DND-41 (cell line): ENCODE measurements around the gene PDE4D.

Source experiments
- ATAC-seq: fragments of 200-7000 bp; cut with Tn5 transposase; 3 replicates; pipeline ENCODE4 v1.9.1; 2021; ENCODE audit warnings: low read depth; ENCODE audit not compliant: insufficient read depth
- DNase-seq: peaks from one replicate; pipeline ENCODE4 v3.0.0-alpha.2; 2020
- H2AFZ ChIP-seq: 2 replicates; pipeline ENCODE4 v1.6.0; 2012; ENCODE audit warnings: low read depth, low read length
- H3K27ac ChIP-seq: 2 replicates; pipeline ENCODE4 v1.5.1; 2012; ENCODE audit warnings: low read length, inconsistent platforms
- H3K27me3 ChIP-seq: fragments of 200-600 bp; sonication (generic); 2 replicates; pipeline ENCODE4 v1.6.0; 2012; ENCODE audit warnings: low read length, mild to moderate bottlenecking, inconsistent platforms; ENCODE audit not compliant: insufficient read depth, poor library complexity
- H3K36me3 ChIP-seq: 2 replicates; pipeline ENCODE4 v1.5.1; 2012; ENCODE audit warnings: low read length, inconsistent platforms; ENCODE audit not compliant: insufficient read depth
- H3K4me1 ChIP-seq: 2 replicates; pipeline ENCODE4 v1.5.1; 2012; ENCODE audit warnings: mild to moderate bottlenecking, low read length; ENCODE audit not compliant: insufficient read depth
- H3K4me2 ChIP-seq: 2 replicates; pipeline ENCODE4 v1.6.0; 2012; ENCODE audit warnings: mild to moderate bottlenecking, moderate library complexity, low read length, inconsistent platforms; ENCODE audit not compliant: insufficient read depth
- H3K4me3 ChIP-seq, 2 experiments: fragments of 200-600 bp in 1 of 2; shearing (Covaris generic) in 1 of 2; 2 replicates each; pipeline ENCODE4 v1.5.1; 2012 to 2016; ENCODE audit warnings: inconsistent platforms in 2 of 2, low read length in 2 of 2, mild to moderate bottlenecking in 2 of 2, low read depth in 1 of 2, moderate library complexity in 1 of 2
- H3K79me2 ChIP-seq: 2 replicates; pipeline ENCODE4 v1.6.0; 2012; ENCODE audit warnings: low read length, inconsistent platforms; ENCODE audit not compliant: insufficient read depth
- H3K9ac ChIP-seq: 2 replicates; pipeline ENCODE4 v1.6.0; 2012; ENCODE audit warnings: low read depth, mild to moderate bottlenecking, inconsistent platforms, low read length, moderate library complexity
- H3K9me3 ChIP-seq: 2 replicates; pipeline ENCODE4 v1.5.1; 2012; ENCODE audit warnings: low read length, moderate library complexity, mild to moderate bottlenecking, inconsistent platforms; ENCODE audit not compliant: insufficient read depth, severe bottlenecking
- H4K20me1 ChIP-seq: 2 replicates; pipeline ENCODE4 v1.6.0; 2012; ENCODE audit warnings: low read length; ENCODE audit not compliant: insufficient read depth
- EZH2 ChIP-seq: IDR thresholded peaks from 3 replicates; pipeline ENCODE4 v1.6.1; 2012; ENCODE audit warnings: borderline replicate concordance, low read depth, mild to moderate bottlenecking, moderate library complexity, low read length, inconsistent platforms; ENCODE audit not compliant: severe bottlenecking
- TF ChIP-seq, protein P1 (sequence below): IDR thresholded peaks from 2 replicates; pipeline ENCODE4 v1.5.1; 2012; ENCODE audit warnings: borderline replicate concordance, low read length, moderate library complexity, mild to moderate bottlenecking; ENCODE audit not compliant: poor library complexity, severe bottlenecking; ENCODE audit errors: extremely low read depth

PDE4D gene

DNA sequence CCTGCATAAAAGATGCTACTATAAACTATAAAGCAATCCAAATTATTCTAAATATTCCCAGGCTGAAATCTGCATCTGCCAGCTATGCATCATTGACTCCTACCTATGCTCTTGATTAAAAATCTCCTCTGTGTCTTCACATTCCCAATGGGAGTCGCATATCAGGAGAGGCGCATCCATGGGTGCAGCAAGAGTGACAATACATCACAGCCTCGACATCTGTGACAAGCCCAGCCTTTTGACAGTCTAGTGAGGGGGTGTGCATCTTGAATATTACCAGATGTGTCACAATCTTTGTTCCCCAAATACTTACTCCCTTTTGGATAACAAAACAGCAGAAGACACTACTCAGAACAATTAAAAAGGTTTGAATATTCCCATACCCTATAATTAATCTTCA lies 171.8 kb downstream of the PDE4D start:
- no peaks in the 10 kb centered on the region for H3K36me3 ChIP-seq
- no peaks in the 10 kb centered on the region for H4K20me1 ChIP-seq
- no peaks in the 10 kb centered on the region for H3K27me3 ChIP-seq
- TF ChIP-seq, protein P1, sequence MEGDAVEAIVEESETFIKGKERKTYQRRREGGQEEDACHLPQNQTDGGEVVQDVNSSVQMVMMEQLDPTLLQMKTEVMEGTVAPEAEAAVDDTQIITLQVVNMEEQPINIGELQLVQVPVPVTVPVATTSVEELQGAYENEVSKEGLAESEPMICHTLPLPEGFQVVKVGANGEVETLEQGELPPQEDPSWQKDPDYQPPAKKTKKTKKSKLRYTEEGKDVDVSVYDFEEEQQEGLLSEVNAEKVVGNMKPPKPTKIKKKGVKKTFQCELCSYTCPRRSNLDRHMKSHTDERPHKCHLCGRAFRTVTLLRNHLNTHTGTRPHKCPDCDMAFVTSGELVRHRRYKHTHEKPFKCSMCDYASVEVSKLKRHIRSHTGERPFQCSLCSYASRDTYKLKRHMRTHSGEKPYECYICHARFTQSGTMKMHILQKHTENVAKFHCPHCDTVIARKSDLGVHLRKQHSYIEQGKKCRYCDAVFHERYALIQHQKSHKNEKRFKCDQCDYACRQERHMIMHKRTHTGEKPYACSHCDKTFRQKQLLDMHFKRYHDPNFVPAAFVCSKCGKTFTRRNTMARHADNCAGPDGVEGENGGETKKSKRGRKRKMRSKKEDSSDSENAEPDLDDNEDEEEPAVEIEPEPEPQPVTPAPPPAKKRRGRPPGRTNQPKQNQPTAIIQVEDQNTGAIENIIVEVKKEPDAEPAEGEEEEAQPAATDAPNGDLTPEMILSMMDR = no peak
- no peak for TF ChIP-seq EZH2
- H3K4me3 ChIP-seq = no peak overlapping the region
- H2AFZ ChIP-seq = no peak overlapping the region
- no peak for DNase-seq
- ATAC-seq = no peak
- no peak overlapping the region for H3K27ac ChIP-seq
- no peaks in the 10 kb centered on the region for H3K79me2 ChIP-seq
- H3K4me2 ChIP-seq = no peak overlapping the region
- H3K9ac ChIP-seq = no peak overlapping the region
- H3K9me3 ChIP-seq = no peaks in the 10 kb centered on the region
- no peaks in the 10 kb centered on the region for H3K4me1 ChIP-seq

DNA sequence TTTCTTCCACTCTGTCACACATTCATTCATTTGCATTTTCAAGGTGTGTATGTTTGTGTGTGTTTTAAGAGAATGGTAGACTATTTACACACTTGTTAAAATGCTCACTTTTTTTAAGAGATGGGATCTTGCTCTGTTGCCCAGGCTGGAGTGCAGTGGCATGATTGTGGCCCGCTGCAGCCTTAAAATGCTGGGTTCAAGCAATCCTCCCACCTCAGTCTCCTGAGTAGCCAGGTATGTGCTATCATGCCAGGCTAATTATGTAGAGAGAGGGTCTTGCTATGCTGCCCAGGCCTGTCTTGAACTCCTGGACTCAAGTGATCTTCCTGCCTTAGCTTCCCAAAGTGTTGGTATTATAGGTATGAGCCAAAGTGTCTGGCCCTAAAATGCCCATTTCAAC lies 173.5 kb downstream of the PDE4D start:
- H2AFZ ChIP-seq = no peak overlapping the region
- no peaks in the 10 kb centered on the region for H3K79me2 ChIP-seq
- H3K4me3 ChIP-seq = no peak overlapping the region
- H3K9ac ChIP-seq = no peak overlapping the region
- H3K27me3 ChIP-seq = no peaks in the 10 kb centered on the region
- no peak overlapping the region for H3K27ac ChIP-seq
- no peaks in the 10 kb centered on the region for H3K4me1 ChIP-seq
- TF ChIP-seq, protein P1 = no peak
- TF ChIP-seq EZH2 = no peak
- H4K20me1 ChIP-seq = no peaks in the 10 kb centered on the region
- H3K4me2 ChIP-seq = no peak overlapping the region
- no peaks in the 10 kb centered on the region for H3K36me3 ChIP-seq
- peaks cover 2% of the 10 kb centered on the region for H3K9me3 ChIP-seq
- DNase-seq = no peak
- ATAC-seq = no peak

DNA sequence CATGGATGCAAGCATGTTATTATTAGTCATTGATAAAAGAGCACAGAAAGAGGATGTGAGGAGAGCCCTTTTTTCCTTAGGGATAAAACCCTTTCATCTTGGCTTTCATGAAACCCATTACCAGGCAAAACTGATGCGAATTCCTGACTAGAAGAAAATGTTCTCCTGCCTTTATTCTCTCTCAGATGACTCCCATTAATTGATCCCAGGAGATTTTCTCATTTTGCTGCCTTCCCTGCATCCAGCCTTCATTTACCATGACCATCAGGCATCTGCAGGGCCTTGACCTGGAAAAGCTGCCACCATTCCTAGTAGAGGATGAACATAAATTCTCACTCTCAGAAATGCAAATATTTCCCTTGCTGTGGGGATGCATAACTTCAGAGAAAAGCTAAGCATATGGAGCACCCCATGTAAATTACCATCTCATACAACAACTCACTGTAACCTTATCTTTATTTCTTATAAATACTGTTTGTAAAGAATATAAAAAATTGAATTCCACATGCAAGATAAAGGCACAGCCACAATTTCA lies 176.5 kb downstream of the PDE4D start:
- no peak overlapping the region for H3K9ac ChIP-seq
- no peaks in the 10 kb centered on the region for H3K79me2 ChIP-seq
- no peak overlapping the region for H2AFZ ChIP-seq
- H3K27ac ChIP-seq = no peak overlapping the region
- no peaks in the 10 kb centered on the region for H3K4me1 ChIP-seq
- H4K20me1 ChIP-seq = no peaks in the 10 kb centered on the region
- ATAC-seq = no peak
- no peaks in the 10 kb centered on the region for H3K27me3 ChIP-seq
- no peak overlapping the region for H3K4me2 ChIP-seq
- no peak overlapping the region for H3K4me3 ChIP-seq
- H3K9me3 ChIP-seq = peaks cover 15% of the 10 kb centered on the region
- no peak for TF ChIP-seq EZH2
- TF ChIP-seq, protein P1 = no peak
- no peak for DNase-seq
- H3K36me3 ChIP-seq = no peaks in the 10 kb centered on the region

DNA sequence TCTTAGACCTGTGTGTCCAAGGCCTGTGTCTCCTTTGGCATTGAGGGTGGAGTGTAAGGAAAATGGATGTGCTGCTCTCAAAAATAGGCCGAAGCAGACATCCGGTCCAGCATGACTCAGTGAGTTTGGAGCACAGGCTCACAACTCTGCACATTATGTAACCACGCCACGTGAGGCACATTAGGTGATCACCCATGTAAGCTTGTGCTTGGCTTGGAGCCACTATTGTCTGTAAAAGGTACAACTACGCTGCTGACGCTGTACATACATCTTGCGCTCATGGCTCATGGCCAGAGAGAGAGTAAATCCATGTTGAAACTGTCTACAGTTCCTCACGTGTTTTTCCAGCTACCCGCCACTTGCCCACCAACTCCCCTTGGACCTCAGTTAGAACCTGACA lies 177.5 kb downstream of the PDE4D start:
- ATAC-seq = no peak
- no peak overlapping the region for H3K4me2 ChIP-seq
- no peak for DNase-seq
- no peak overlapping the region for H2AFZ ChIP-seq
- H3K27me3 ChIP-seq = no peaks in the 10 kb centered on the region
- H3K27ac ChIP-seq = no peak overlapping the region
- H4K20me1 ChIP-seq = no peaks in the 10 kb centered on the region
- no peaks in the 10 kb centered on the region for H3K79me2 ChIP-seq
- TF ChIP-seq, protein P1 = no peak
- TF ChIP-seq EZH2 = no peak
- no peak overlapping the region for H3K4me3 ChIP-seq
- H3K36me3 ChIP-seq = no peaks in the 10 kb centered on the region
- H3K9ac ChIP-seq = no peak overlapping the region
- peaks cover 15% of the 10 kb centered on the region for H3K9me3 ChIP-seq
- H3K4me1 ChIP-seq = no peaks in the 10 kb centered on the region
